Measurements from ENCODE around the gene NDUFS6.
"Not testable (repeated sequence)": the region's sequence is repeated elsewhere in the genome, so short reads cannot be mapped to it uniquely, and the experiment has no call there.

The NDUFS6 gene

DNA sequence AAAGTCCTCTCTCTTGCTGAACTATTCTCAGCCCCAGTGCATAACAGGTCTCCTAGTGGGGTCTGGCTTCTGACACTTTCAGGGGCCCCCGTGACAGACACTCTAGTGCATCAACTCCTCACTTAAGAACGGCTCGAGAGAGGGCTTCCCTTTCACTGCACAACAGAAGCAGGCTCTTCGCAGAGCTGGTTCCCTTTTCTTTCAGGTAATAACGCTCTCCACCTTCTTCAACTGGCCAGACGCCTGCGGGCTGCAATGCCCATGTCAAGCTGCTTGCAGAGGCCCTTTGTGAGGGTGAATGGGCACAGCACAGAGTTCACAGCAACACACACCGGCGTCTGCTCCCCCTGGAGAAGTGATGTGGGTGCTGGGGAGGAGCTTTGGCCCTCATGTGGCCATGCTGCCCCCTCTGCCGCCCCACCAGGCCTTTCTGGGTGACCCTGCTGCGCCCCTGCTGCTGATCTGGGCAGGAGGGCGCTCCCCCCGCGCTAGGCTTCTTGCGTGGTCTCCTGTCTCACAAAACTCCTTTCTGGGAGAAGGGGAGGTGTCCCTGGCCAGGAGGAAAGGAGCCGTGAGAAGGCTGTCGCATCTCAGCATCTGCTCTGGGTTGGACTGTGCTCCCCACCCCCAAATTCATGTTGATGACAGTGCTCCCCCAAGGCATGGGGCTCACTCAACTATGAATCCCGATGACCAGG, 4.0 kb upstream of the NDUFS6 start:
- no peak for DNase-seq (ENCODE audit: low read depth, low spot score)

DNA sequence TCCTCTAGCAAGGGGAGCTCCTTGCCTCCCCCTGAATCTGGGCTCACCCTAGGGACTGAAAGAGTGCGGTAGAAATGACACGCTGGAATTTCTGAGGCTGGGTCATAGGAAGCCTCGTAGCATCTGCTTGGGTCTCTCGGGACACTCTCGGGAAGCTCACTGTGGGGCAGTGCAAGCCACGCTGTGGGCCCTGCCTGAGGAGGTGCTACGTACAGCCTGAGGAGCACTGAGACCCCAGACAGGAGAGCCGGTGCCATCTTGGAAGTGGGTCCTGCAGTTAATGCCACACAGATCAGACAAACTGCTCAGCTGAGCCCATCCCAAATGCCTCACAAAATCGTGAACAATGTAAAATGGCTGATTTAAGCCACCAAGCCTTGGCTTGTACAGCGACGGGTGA, 3.4 kb upstream of the NDUFS6 start:
- no peak for DNase-seq (ENCODE audit: low read depth, low spot score)

DNA sequence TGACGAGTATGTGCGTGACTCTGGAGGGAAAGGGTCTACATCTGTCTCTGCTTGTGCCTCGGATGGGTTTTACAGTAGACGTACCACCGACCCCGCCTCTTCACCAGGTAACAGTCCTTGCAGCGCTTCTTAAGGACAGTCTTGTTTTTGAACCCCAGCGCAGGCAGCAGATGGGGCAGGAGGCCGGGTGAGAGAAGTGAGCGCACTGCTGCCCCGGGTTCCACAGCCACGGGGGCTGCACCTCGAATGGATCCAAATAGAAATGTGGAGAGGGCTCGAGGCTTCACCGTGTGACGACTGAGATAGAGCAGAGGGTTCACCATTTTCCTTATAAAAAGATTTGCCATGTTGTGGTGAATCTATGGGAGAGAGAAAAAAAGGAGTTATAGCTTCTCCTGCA, 2.6 kb upstream of the NDUFS6 start:
- DNase-seq (ENCODE audit: low read depth, low spot score) = not testable (repeated sequence)

DNA sequence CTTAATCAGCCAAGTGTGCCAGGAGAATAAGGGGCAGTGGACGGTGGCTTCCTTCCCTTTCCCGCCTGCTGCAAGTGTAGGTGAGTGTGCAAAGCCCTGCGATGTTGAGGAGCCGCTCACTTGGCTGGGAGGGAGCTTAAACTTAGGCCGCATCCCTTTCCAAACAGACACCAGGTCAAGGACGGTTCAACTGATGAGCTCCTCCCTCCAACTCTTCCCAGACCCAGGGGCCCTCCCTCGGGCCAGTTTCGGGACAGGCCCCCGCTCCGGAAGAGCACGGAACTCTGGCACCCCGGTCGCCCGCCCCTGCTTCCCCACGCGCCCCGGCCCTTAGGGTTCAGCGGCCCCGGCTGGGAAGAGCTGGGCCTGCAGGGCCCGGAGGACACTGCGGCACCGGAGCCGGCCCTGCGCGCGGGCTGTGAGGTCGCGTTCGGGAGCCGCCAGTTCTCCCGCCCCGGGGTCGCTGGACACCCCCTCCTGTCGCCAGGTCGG, 2.1 kb upstream of the NDUFS6 start:
- DNase-seq (ENCODE audit: low read depth, low spot score) = no peak

DNA sequence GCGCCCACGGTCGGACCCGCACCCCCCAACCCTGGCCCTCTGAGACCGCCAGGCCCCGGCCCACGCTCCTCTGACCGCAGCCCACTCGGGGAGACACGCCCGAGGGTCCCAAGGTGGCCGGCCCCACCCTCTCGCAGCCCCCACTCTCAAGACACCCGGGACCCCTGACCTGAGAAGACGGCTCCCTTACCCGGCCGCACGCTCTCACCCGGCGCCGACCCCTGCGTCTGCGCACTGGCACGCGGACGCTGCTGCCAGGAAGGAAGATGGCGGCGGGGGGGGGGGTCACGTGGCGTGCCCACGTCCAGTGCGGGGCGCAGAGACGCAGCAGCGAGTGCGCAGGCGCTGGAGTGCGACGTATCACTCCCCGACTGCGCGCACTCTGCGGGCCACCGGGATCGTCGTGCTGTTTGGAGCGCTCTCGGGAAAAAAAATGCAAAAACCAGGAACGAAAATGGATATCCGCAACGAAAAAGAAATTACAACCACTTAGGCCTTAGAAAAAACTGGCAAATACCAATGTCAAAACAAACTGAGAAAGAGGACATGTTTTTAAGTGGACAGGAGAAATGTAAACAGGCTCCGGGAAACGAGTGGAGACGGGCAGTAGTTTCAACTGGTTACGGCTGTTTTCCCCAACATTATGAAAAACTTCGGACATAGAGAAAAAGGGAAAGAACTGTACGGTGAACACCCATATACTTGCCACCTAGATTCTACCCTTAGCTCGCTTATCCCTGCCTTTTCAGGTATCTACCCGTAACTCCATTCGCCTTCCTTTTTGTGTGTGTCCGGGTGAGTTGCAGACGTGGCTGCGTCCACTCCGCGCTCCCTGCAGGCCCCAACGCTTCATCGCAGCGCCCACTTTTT, 1.4 kb upstream of the NDUFS6 start, which contains the start of gene MRPL36:
Gene MRPL36 (minus strand): TSS at position 236 of the 870 bp plus-strand sequence. CDS start 902 bp downstream, outside the sequence.
- peak; percentile 88 for DNase-seq (ENCODE audit: low read depth, low spot score)

DNA sequence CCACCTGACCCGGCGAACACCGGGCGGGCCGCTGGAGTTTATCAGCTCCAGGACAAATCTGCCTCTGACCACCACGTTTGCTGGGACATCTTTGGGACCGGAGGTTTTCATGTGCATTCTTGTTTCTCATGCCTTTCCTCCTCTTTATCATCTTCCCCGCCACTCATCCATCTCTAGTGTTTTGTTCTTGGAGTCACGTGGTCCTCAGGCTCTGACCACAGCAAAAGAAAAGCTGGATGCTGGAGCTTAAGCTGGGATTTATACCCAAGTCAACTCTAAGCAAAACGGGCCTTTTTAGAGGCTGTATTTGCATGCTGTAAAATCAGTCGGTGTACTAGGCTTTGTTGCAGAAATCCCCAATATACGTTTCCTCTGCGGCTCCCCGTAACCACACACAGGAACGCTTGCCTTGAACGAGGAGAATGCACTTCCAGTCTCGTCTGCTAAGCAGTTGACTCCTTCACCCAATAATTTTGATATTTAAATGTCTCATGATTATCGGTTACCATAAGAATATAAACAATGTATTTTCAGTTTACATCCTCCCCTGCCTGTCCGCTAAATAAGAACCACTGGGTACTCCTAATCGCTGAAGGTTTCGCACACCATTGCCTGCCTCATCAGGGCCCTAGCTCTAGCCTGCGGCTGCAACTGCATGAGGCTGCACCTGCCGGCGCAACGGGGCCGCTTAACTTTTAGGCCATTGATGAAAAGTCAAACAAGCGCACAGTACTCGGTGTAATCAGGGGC, 560 bp upstream of the NDUFS6 start:
- peak; percentile 17 for DNase-seq (ENCODE audit: low read depth, low spot score)

DNA sequence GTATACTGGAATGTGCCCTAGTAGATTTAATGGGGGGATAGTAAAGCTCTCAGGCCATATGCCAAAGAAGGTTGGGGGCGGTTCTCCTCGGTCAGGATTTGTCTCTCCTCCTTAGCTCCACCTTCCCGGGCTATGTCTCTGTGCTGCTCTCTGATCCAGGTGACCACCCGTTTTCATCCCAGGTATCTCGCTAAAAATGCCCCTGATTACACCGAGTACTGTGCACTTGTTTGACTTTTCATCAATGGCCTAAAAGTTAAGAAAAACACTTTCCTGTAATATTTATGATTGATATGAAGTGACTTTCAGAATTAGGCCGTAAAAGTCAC, 724 bp downstream of the NDUFS6 start:
- DNase-seq (ENCODE audit: low read depth, low spot score) = no peak

DNA sequence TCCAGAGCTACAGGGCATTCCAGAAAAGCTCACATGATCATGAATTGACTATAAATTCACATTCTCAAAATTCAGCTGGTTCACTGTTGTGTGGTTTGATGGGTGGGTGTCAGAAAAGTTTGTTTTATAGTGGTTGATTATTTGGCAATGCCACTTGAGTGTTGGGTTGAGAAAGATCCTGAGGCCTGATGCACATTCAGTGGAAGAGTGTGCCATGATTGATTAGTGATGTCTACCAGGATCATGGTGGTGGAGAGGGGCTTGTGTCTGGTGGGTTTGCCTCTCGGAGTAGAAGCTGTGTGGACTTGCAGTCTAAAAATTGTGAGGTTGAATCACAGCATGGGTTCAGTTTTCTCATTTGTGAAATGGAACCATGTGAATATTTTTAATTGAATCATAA, 2.0 kb downstream of the NDUFS6 start:
- no peak for DNase-seq (ENCODE audit: low read depth, low spot score)

DNA sequence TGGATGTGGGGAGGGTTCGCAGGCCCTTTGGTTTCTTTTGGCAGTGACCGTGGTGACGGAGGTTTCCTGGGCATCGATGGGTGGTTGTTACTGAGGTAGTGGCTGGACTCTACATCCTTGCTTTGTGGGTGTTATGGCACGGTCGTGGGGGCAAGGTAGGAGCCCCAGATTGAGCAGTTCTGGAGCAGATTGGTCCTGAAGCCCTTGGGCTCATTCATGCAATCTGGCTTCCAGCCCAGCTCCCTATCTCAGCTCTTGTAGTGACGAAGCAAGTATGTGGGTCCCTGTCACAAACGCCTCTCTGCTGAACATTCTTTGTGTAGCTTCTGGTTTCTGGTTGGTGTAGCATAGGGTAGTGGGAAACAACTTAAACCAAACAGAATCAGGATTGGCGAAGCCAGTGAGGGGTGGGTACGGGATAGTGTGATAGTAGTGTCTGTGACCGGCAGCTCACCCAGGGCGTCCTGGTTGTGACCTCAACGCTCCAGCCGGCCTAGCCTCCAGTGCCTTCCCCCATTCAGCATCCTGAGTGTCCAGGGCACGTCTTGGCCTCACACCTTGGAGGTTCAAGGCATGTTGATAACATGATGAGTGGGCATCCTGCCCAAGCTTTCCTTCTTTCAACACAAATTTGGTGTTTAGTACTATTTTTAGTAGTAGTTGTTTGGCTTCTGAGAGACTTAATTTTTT, 2.9 kb downstream of the NDUFS6 start:
- DNase-seq (ENCODE audit: low read depth, low spot score) = no peak

DNA sequence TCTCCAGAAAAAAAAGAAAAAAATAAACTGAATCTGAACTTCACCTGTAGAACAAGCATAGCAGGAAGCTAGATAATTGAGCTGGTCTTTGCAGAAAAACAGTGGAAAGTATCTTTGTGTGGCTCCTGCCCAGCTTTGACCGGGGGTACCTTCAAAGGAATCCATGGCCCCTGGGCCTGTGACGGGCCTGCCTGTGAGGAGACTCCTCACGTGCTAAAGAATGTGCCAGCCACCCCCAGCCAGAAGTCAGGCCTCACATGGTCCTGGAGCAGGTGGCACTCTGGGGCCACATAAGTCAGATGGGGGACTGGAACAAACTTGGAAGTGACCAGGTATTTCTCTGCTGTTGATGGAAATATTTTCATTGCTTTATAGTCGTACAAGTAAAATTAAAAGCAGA, 4.1 kb downstream of the NDUFS6 start:
- DNase-seq (ENCODE audit: low read depth, low spot score) = no peak

DNA sequence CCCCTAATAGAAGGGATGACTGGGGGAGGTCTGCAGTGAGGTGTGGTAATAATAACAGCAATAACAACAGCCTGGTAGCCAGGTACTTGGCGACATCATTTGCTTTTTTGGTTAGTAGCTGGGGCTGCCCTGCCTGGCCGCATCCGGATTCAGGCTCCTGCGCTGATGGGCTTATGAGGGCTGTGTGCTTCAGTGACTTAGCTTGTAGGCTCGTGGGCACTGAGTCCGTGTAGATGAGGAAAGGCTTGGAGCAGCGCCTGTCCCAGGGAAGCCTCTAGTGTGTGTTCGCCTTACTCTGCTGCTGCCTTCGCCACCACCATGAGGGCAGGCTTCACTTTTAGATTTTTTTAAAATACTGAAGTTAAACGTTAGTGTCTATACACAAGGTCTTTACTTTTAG, 4.5 kb downstream of the NDUFS6 start:
- DNase-seq (ENCODE audit: low read depth, low spot score) = no peak

DNA sequence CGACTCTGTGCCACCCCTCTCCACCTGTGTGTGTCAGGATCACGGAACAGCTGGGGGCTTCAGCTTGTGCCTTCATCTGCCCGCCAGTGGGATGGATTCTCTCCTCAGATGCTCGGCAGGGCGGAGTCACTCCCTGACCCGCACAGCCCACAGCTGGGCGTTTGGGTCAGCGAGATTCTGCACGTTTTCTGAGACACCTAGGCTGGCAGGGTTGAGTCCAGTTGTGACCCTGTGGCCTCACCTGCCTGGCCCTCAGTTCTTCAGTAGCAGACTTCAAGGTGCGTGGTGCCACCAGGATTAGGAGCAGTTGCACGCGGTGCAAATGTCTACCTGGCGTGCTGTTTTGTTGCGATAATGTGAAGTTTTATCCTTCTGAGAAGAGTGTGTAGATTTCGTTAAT, 5.0 kb downstream of the NDUFS6 start:
- no peak for DNase-seq (ENCODE audit: low read depth, low spot score)

DNA sequence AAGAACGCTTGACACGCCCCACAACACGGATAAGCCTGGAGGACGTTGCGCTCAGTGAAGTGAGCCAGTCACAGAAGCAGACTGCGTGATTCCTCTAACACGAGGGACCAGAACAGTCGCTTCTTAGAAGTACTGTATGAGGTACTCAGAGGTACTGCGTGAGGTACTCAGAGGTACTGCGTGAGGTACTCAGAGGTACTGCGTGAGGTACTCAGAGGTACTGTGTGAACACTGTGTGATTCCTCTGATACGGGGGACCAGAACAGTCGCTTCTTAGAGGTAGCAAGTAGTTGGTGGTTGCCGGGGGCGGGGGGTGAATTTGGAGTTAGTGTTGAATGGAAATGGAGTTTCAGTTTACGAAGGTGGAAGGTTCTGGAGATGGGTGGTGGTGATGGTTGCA, 5.8 kb downstream of the NDUFS6 start:
- DNase-seq (ENCODE audit: low read depth, low spot score) = no peak

DNA sequence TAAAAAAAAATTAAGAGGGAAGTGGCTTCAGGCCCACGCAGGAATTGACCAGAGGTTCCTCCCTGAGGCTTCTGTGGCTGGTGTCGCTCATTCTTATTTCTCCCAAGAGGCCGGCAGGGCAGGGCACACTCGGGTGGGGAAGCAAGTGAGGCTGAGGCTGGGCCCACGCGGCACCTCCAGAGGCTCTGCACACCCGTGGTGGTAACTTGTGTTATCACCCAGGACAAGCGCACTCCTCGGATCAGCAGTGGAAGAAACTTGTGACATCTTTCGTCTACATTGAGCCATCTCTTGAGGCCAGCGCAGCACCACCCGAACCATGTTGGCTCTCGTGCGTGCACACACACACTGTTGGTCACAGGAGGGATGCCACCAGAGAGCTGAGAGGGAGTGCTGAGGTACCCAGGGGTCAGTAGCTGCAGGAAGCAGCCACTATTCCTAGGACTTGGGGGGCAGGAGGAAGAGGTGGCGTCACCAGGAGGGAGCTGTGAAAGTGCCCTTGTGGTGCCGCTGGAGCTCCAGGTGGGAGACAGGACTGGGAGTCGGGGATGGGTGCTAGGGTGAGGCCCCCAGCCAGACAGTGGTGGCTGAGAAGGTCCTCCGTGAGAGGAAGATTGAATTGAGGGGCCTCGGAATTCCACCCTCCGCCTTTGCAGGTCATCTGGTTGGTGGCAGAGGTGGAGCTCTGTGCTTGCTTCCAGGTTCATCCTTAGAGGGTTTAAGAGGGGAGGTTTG, 6.4 kb downstream of the NDUFS6 start:
- DNase-seq (ENCODE audit: low read depth, low spot score) = no peak

DNA sequence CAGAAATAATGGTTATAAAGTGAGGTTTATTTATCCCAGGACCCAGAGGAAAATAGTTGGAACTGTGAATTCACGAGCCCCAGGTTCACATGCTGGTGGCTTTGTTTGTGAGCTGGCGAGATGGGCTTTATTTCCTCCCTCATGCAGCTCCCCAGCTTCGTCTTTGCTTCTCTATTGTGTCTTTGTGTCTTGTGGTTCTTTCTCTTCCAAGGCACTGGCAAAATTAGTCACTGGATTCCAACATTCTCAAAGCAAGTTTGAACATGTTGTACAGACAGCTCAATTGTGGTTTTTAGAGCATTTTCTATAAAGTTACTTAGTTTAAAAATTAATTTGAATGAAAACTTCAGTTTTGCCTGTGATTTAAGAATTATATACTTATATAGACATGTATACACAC, 7.2 kb downstream of the NDUFS6 start:
- DNase-seq (ENCODE audit: low read depth, low spot score) = no peak

DNA sequence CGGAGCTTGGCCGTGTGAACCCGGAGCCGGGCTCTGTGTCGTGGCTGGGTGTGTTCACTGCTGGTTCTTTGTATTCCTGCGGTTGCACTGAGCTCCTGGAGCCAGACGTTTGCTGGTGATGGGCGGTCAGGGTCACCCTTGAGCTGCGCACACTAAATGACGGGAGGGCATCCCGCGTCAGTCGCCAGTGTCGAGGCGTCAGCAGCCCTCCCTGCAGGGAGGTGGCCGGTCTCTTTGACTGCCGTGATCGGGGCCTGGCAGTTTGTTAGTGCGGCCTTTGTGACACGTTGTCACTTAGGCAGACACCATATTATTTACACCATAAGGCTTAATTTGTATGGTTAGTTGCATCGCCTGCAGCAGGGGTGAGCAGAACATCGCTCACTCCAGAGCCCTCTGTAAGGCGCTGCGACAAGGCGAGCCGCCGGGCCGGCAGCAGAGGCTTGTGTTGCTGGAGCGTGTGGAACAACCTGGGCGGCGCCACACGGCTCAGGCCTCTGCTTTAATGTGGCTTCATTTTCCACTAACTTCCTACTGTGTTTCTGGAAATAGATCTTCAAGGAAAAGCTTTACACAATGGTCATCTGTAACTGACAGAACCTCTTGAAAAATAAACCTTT, 8.3 kb downstream of the NDUFS6 start:
- DNase-seq (ENCODE audit: low read depth, low spot score) = no peak

DNA sequence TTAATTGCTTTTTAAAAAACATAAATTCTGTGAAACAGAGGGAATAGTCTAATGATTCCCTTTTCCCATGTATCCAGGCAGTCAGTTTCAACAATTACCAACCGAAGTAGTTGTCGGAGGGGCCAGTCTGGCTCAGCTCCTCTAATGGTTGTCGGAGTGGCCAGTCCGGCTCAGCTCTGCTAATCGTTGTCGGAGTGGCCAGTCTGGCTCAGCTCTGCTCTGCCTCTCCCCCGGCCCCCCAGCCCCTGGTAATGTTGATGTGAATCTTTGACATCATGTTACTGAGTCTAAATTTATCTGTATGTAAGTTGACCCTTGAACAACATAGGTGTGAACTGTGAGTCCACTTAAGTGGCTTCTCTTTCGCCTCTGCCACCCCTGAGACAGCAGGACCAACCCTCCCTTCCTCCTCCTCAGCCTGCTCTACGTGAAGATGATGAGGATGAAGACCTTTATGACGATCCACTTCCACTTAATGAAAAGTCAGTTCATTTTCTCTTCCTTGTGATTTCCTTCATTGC, 9.4 kb downstream of the NDUFS6 start:
- no peak for DNase-seq (ENCODE audit: low read depth, low spot score)

DNA sequence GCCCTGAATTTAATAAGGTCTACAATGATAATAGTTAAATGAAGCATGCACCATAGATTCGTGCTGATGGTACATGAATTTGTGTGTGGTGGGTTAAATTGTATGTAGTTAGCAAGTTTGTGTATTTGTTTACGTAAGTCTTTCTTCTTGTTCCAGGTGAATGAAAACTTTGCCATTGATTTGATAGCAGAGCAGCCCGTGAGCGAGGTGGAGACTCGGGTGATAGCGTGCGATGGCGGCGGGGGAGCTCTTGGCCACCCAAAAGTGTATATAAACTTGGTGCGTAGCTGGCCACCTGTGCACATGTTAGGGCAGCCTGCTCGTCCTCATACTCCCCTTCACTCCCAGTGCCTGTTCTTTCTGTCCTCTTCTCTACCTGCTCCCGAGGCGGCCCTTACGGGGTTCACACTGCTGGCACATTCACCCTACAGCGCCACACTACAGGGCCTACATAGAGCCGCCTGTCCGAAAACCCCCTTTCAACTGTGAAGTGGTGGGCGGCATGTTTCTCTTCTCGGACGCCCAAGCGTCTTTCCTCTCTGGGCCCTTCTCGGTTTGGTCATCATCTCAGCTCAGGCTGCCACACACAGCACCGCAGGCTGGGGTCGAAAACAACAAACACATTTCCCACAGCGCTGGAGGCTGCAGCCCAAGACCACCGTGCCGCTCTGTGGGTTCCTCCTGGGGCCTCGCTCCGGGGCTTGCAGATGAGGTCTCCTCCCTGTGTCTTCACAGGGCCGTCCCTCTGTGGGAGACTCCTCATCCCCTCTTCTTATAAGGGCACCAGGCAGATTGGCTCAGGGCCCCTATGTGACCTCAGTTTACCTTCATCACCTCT, 13.2 kb downstream of the NDUFS6 start:
- no peak for DNase-seq (ENCODE audit: low read depth, low spot score)

DNA sequence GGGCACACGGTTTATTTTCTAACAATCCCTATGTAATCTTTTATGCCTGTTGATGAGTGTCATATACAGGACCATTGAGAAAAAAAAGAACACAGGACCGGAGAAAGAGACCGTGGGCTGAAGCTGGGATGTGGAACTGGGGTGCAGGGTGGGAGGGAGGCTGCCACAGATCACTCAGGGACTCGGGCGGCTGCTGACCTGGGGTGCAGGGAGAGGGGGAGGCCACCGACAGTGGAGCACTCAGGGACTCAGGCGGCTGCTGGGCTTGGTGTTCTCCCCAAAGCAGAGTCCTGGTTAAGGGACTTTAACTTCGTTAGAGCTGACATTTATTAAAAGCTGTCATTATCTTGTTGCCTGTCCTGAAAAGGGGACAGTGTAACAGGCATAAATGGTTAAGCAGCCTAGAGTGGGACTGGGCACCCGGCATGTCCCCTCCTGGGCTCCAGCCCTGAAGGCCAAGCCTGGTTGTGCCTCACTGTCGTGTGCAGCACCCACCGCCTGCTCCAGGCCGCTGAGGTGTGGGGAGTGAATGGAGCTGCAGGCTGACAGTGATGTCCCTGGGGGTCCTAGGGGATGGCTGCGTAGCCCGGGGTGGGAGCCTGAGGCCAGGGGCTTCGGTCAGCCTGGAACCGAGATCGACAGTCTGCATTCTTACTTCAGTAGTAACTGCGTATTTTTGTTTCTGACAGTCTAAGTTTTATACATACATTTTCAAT, 14.0 kb downstream of the NDUFS6 start:
- no peak for DNase-seq (ENCODE audit: low read depth, low spot score)
